Gastrocnemius medialis (tissue), 4 donors: Measurements from ENCODE around the gene RBM47.

Experiments
- POLR2A ChIP-seq, 2 donors: fragments of 450-650 bp; IDR thresholded peaks; one replicate each; pipeline ENCODE4 v1.6.1; 2017; ENCODE audit warnings: antibody characterized with exemption in 2 of 2, mild to moderate bottlenecking in 2 of 2, moderate library complexity in 2 of 2
- TF ChIP-seq, protein P1 (sequence below), 5 experiments: fragments of 450-650 bp in 3 of 5; fragments of 200-600 bp in 2 of 5; sonication (generic) in 2 of 5; IDR thresholded peaks in 4 of 5; conservative IDR thresholded peaks in 1 of 5; 1 replicate in 4 of 5; 2 replicates in 1 of 5; pipeline ENCODE4 v1.5.1; 2016 to 2019; ENCODE audit warnings: antibody characterized with exemption in 5 of 5, mild to moderate bottlenecking in 3 of 5, moderate library complexity in 3 of 5

DNA sequence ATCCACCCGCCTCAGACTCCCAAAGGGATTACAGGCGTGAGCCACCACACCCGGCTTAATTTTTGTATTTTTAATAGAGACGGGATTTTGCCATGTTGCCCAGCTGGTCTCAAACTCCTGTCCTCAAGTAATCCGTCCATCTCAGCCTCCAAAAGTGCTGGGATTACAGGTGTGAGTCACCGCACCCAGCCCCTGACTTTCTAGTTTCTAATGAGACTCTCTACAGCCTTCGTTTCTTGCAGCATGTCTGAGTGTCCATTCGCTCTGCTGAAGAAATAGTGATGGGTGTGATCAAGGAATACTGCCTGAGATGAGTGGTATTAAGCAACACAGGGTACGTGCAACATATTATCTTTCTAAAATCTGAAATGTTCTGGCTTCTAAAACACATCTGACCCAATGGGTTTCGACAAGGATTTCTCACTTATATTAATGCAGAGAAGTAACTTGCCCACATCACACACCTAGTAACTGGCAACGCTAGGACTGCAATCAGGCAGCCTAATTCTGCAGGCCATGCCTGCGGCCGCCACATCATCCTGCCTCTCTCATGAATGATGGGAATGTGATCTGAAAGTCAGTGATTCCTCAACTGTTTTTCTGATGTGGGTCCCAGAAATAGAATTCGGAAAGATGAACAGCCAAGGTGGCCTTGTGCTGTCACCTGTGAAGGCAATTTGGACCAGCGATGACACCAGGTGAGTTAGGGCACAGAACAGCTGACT, 74.3 kb downstream of the RBM47 start:
- TF ChIP-seq, protein P1, sequence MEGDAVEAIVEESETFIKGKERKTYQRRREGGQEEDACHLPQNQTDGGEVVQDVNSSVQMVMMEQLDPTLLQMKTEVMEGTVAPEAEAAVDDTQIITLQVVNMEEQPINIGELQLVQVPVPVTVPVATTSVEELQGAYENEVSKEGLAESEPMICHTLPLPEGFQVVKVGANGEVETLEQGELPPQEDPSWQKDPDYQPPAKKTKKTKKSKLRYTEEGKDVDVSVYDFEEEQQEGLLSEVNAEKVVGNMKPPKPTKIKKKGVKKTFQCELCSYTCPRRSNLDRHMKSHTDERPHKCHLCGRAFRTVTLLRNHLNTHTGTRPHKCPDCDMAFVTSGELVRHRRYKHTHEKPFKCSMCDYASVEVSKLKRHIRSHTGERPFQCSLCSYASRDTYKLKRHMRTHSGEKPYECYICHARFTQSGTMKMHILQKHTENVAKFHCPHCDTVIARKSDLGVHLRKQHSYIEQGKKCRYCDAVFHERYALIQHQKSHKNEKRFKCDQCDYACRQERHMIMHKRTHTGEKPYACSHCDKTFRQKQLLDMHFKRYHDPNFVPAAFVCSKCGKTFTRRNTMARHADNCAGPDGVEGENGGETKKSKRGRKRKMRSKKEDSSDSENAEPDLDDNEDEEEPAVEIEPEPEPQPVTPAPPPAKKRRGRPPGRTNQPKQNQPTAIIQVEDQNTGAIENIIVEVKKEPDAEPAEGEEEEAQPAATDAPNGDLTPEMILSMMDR (IDR thresholded peaks at IDR 0.05 in 4 of 5, conservative IDR thresholded peaks at IDR 0.05 in 1 of 5), result no peak
- no peak for TF ChIP-seq POLR2A (IDR thresholded peaks at IDR 0.05)
